ENCODE measurements around the gene ADD3.

GRCh38 chr10:110151467-110151866 is 143.7 kb downstream of the ADD3 start:
- TF ChIP-seq CTCF (IDR thresholded peaks at IDR 0.05) (no peak), POLR2A (IDR thresholded peaks at IDR 0.05) (no peak)
